HG03097 (cell line): ENCODE data around the gene LTC4S.

Experiments used
- ATAC-seq: cut with Tn5 transposase; IDR thresholded peaks from one replicate; pipeline ENCODE4 v1.9.1; 2021; ENCODE audit not compliant: unreplicated experiment, low FRiP score

LTC4S gene

DNA sequence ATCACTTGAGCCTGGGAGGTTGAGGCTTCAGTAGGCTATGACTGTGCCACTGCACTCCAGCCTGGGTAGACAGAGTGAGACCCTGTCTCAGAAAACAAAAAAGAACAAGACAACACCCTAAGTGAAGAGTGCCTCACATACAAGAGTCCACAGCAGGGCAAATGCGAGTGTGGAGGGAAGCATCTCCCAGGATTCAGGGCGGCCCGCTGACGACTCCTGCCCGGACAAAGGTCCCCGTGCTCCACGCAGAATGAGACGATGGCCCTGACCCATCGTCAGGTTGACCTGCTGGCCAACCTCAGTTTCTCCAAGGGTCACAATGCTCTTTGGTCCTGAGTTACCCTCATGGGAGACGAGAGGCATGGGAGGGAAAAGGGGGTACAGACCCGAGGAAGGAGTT is 46.5 kb downstream of the LTC4S start:
- ATAC-seq = no peak

- no peak for ATAC-seq
Measured at GRCh38 chr5:179840766-179841165, 47.0 kb downstream of the LTC4S start.

DNA sequence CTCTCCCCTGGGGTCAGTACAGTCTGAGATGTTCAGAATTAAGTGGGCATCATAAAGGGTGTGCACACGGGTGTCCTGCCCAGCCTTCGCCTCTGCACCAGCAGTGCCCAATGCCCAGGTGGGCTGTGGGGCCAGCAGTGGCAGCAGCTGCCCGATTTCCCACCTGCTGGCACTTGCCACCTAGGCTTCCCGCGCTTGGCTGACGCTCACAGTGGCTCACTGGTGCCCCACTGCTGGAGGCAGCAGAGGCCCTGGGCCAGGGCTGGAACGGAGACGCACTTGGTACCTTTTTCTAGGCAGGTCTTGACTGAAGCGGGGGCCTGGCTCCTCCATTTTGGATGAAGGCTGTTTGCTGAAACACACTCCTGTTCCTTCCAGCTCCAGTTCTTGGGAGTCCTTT is 47.8 kb downstream of the LTC4S start:
- ATAC-seq = no peak
